Ascending aorta (tissue), 2 donors: Measurements from ENCODE around the gene TMEM63B. TPM values are rescaled to one million over a fixed set of nuclear protein-coding genes. Genes with fewer than 3 reads are reported as not detected.
"Not testable (repeated sequence)": the region's sequence is repeated elsewhere in the genome, so short reads cannot be mapped to it uniquely, and the experiment has no call there.

ENCODE experiments used
- DNase-seq, 2 donors: peaks; one replicate each; pipeline ENCODE4 v3.0.0-alpha.2; 2019; ENCODE audit warnings: low spot score in 2 of 2
- H3K27ac ChIP-seq, 2 donors: fragments of 200-600 bp; sonication (generic); one replicate each; pipeline ENCODE4 v1.5.1; 2016 to 2017; ENCODE audit warnings: mild to moderate bottlenecking in 1 of 2
- H3K27me3 ChIP-seq: fragments of 200-600 bp; sonication (generic); one replicate; pipeline ENCODE4 v1.5.1; 2017
- H3K36me3 ChIP-seq, 2 donors: fragments of 200-600 bp; sonication (generic); one replicate each; pipeline ENCODE4 v1.5.1; 2016
- H3K4me1 ChIP-seq, 2 donors: fragments of 200-600 bp; sonication (generic); one replicate each; pipeline ENCODE4 v1.5.1; 2016 to 2017; ENCODE audit warnings: mild to moderate bottlenecking in 1 of 2
- H3K4me3 ChIP-seq, 2 donors: fragments of 200-600 bp; sonication (generic); one replicate each; pipeline ENCODE4 v1.5.1; 2016 to 2017; ENCODE audit warnings: mild to moderate bottlenecking in 1 of 2
- H3K9me3 ChIP-seq, 2 donors: fragments of 200-600 bp; sonication (generic); one replicate each; pipeline ENCODE4 v1.5.1; 2016
- intact Hi-C: fragments of 100-400 bp; cut with DNase I; formaldehyde crosslinking; loops from one replicate; pipeline ENCODE4 v1.15.1; 2023
- total RNA-seq: library from RNA; depleted of rRNA; stranded (reverse); fragments of >200 nt; gene quantifications from one replicate; pipeline ENCODE4 v1.1.0, GENCODE V29; 2016
- TF ChIP-seq, protein P1 (sequence below), 3 experiments: fragments of 200-600 bp in 2 of 3; fragments of 450-650 bp in 1 of 3; sonication (generic) in 2 of 3; IDR thresholded peaks; one replicate each; pipeline ENCODE4 v1.5.1; 2016 to 2019; ENCODE audit warnings: antibody characterized with exemption in 3 of 3, mild to moderate bottlenecking in 1 of 3, moderate library complexity in 1 of 3

Gene TMEM63B
- total RNA-seq, 1 donor from 2014 or later: 9.6 TPM

DNA sequence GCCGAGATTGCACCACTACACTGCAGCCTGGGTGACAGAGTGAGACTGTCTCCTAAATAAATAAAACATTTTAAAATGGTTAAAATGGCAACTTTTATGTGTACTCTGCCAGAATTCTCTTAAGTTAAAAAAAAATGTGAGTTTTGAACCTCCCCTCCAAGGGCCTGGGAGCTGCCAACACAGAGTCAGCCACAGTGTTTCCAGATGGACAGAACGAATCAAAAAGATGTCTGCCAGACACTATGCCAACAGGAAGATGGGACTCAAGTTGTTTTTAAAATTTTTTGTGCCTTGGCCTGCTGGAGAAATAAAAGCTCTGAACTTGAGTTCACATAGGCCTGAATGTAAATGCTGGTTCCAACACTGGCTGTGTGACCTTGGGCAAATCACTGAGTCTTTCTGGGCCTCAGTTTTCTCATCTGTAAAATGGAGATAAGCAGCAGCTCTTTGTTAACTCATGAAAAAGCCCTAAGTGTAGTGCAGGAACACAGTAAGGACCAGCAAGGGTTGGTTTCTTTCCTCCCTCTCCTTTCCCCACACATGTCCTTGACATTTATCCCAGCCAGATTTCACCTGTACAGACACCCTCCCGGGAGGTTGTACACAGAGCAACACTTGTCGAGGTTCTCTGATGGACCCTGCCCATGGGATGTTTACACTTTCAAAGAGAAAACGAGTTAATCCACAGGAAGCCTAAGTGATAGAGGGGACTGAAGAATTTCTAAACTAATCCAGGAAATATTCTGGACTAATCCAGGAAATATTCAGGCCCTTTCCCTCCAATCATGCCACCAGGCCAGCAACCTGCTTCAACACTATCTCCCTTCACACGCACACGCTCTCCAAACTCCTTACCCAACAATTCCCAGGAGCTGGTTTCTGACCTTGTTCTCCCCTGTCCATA lies 35.1 kb upstream of the TMEM63B start:
- no peaks in the 10 kb centered on the region for H3K9me3 ChIP-seq
- intact Hi-C loops: loop anchor here (10.0 kb wide), 1 partner anchor 223 kb away; the partner anchor contains the start of gene AARS2
- TF ChIP-seq, protein P1, sequence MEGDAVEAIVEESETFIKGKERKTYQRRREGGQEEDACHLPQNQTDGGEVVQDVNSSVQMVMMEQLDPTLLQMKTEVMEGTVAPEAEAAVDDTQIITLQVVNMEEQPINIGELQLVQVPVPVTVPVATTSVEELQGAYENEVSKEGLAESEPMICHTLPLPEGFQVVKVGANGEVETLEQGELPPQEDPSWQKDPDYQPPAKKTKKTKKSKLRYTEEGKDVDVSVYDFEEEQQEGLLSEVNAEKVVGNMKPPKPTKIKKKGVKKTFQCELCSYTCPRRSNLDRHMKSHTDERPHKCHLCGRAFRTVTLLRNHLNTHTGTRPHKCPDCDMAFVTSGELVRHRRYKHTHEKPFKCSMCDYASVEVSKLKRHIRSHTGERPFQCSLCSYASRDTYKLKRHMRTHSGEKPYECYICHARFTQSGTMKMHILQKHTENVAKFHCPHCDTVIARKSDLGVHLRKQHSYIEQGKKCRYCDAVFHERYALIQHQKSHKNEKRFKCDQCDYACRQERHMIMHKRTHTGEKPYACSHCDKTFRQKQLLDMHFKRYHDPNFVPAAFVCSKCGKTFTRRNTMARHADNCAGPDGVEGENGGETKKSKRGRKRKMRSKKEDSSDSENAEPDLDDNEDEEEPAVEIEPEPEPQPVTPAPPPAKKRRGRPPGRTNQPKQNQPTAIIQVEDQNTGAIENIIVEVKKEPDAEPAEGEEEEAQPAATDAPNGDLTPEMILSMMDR (IDR thresholded peaks at IDR 0.05): no peak
- H3K36me3 ChIP-seq: peaks cover 0 to 2% of the 10 kb centered on the region in 2 donors
- no peaks in the 10 kb centered on the region for H3K27me3 ChIP-seq
- no peak for DNase-seq
- no peak overlapping the region for H3K27ac ChIP-seq
- no peaks in the 10 kb centered on the region for H3K4me1 ChIP-seq
- H3K4me3 ChIP-seq: no peak overlapping the region

- H3K27ac ChIP-seq: no peak overlapping the region
- H3K9me3 ChIP-seq: no peaks in the 10 kb centered on the region
- H3K4me1 ChIP-seq: no peaks in the 10 kb centered on the region
- no peak for DNase-seq
- peaks cover 0 to 2% of the 10 kb centered on the region in 2 donors for H3K36me3 ChIP-seq
- no peaks in the 10 kb centered on the region for H3K27me3 ChIP-seq
- TF ChIP-seq, protein P1 (IDR thresholded peaks at IDR 0.05): no peak
- H3K4me3 ChIP-seq: no peak overlapping the region
- intact Hi-C loops: loop anchor here (10.0 kb wide), 1 partner anchor 222 kb away; the partner anchor contains the start of gene AARS2
Observed at GRCh38 chr6:44093066-44093465, 34.3 kb upstream of the TMEM63B start.

DNA sequence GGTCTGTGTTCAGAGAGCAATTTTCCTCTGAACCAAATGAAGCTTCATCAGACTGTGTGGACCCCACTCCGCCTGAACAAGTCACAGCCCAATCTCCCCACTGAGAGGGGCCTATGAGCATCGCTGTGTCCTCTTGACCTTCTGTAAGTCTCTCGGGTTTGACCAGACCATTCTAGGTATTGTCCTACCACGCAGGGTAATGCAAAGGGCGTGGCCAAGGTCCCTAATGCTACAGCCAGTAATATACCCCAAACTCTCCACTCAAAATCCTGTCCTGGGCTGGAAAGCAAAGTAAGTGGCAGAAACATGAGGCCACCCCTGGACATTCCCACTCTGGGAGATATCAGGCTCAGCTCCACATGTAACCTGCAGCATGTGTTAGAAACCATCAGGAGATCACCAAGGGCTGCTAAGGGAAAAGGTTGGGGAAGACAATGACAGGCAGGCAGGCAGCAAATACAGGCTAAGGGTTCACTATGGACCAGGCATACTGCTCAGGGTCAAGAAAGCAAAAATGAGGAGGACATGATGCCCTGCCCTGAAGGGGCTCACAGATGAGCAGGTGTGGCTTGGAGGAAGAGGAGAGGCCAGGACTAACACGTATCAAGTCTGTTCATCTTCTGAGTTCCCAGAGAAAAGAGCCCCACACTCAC lies 33.5 kb upstream of the TMEM63B start:
- Histone ChIP-seq H3K36me3 (peaks cover 0 to 2% of the 10 kb centered on the region in 2 donors), H3K9me3 (no peaks in the 10 kb centered on the region), H3K27me3 (no peaks in the 10 kb centered on the region), H3K27ac (no peak overlapping the region), H3K4me3 (no peak overlapping the region), H3K4me1 (no peaks in the 10 kb centered on the region)
- TF ChIP-seq, protein P1 (IDR thresholded peaks at IDR 0.05): no peak
- intact Hi-C loops: loop anchor here (10.0 kb wide), 1 partner anchor 221 kb away; the partner anchor contains the start of gene AARS2
- no peak for DNase-seq

DNA sequence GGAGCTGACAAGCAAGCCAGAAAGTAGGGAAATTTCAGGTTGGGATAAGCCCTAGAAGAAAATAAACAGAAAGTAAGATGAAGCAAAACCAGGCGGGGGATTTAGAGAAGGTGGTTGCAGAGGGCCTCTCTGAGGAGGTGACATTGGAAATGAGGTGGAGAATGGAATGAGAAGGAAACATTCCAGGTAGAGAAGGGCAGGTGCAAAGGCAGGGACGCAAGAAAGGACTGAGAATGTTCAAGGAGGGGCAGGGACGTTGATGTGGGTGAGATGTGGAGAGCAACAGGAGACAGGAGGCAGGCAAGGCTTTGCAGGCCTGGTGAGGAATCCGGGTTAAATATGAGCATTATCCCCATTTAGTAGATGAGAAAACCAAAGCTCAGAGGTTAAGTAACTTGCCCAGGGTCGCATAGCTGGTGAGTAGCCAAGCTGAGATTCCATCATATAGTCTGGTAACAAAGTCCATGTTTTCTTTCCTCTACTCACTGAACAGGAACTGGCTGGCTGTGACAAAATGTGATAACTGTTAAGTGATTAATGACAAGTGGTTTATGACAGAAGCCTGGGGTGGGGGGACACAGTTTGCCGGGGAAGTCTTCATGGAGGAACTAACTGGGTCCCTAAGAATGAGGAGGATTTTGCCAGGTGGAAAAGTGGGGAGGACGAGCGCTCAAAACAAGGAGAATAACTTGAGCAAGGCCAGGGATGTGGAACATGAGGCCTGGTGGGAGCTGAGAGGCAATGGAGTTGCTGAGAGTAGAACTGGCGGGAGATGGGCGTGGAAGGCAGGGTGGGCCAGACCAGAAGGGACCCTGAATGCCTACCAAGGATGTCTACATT lies 32.7 kb upstream of the TMEM63B start:
- peaks cover 0 to 2% of the 10 kb centered on the region in 2 donors for H3K36me3 ChIP-seq
- no peak for DNase-seq
- intact Hi-C loops: loop anchor here (5.0 to 10.0 kb wide), 2 partner anchors 38 to 220 kb away; partner anchors contain the start of gene AARS2
- H3K4me3 ChIP-seq: no peak overlapping the region
- TF ChIP-seq, protein P1 (IDR thresholded peaks at IDR 0.05): no peak
- H3K27ac ChIP-seq: no peak overlapping the region
- no peaks in the 10 kb centered on the region for H3K9me3 ChIP-seq
- H3K27me3 ChIP-seq: no peaks in the 10 kb centered on the region
- no peaks in the 10 kb centered on the region for H3K4me1 ChIP-seq

DNA sequence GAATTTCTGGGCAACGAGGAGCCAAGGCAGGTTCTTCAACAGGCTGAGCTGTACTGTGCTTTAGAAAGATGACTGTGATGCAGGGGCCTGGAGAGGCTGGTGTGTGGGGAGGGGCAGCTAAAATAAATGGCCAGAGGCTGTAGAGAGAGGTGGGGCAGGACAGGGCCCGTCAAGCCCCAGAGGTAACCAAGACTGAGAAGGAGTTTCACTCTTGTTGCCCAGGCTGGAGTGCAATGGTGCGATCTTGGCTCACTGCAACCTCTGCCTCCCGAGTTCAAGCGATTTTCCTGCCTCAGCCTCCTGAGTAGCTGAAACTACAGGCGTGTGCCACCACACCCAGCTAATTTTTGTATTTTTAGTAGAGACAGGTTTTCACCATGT lies 32.1 kb upstream of the TMEM63B start:
- H3K9me3 ChIP-seq: not testable (repeated sequence)
- intact Hi-C loops: loop anchor here (5.0 to 10.0 kb wide), 2 partner anchors 37 to 220 kb away; partner anchors contain the start of gene AARS2

More for the DNA sequence above, 32.1 kb upstream of the TMEM63B start:
- DNase-seq, H3K36me3 ChIP-seq, H3K4me3 ChIP-seq, H3K4me1 ChIP-seq, H3K27ac ChIP-seq, H3K27me3 ChIP-seq: not testable (repeated sequence)
